GM12878 (cell line): ENCODE measurements around the gene AFAP1. TPM values are rescaled to one million over a fixed set of nuclear protein-coding genes. Genes with fewer than 3 reads are reported as not detected.

ENCODE experiments used
- ATAC-seq: fragments of 200-7000 bp; cut with Tn5 transposase; 3 replicates; pipeline ENCODE4 v1.9.1; 2020; ENCODE audit warnings: mild to moderate bottlenecking, moderate library complexity
- BruUV-seq: library from RNA; stranded (reverse); fragments of 400-500 nt; replicated peaks from 2 replicates; lab custom pipeline; 2021; lab: Mats Ljungman, UMichigan
- CTCF ChIA-PET: fragments of 300-600 bp; sonication (Branson Sonifier 250); formaldehyde crosslinking; extraction: SDS; loops from one replicate; lab custom pipeline; 2021; ENCODE audit warnings: inconsistent platforms; lab: Yijun Ruan, JAX
- POLR2A ChIA-PET: fragments of 350-600 bp; formaldehyde crosslinking; extraction: SDS; loops from one replicate; lab custom pipeline; 2021; ENCODE audit warnings: inconsistent platforms; lab: Charles Lee
- RAD21 ChIA-PET: fragments of 300-600 bp; sonication (Branson Sonifier 250); formaldehyde crosslinking; loops from one replicate; lab custom pipeline; 2023; ENCODE audit warnings: antibody characterized with exemption; ENCODE audit not compliant: unreplicated experiment; lab: Charles Lee
- SMC1A ChIA-PET: fragments of 300-600 bp; sonication (Branson Sonifier 250); formaldehyde crosslinking; loops from one replicate; lab custom pipeline; 2023; ENCODE audit not compliant: unreplicated experiment, uncharacterized antibody; lab: Charles Lee
- DNase-seq: peaks from one replicate; pipeline ENCODE4 v3.0.0-alpha.2; 2011; ENCODE audit warnings: low read depth, low spot score
- FAIRE-seq: peaks from 3 replicates; lab custom pipeline; 2011; peaks lifted over from hg19 to GRCh38; lab: Jason Lieb, UNC
- H2AFZ ChIP-seq: 2 replicates; pipeline ENCODE4 v1.6.0; 2011; ENCODE audit warnings: low read depth, low read length, control low read depth; ENCODE audit not compliant: control insufficient read depth
- H3K27ac ChIP-seq: 2 replicates; pipeline ENCODE4 v1.5.1; 2011; ENCODE audit warnings: control low read depth; ENCODE audit not compliant: control insufficient read depth, insufficient read depth
- H3K27me3 ChIP-seq, 2 experiments: replicated peaks in 1 of 2; 2 replicates each; pipeline versions ENCODE4 v1.6.0 to v1.6.1; 2011; ENCODE audit warnings: low read length in 1 of 2; ENCODE audit not compliant: control insufficient read depth in 2 of 2, insufficient read depth in 2 of 2
- H3K36me3 ChIP-seq, 2 experiments: 2 replicates each; pipeline ENCODE4 v1.5.1; 2011; ENCODE audit warnings: low read length in 1 of 2; ENCODE audit not compliant: control insufficient read depth in 2 of 2, insufficient read depth in 2 of 2
- H3K4me1 ChIP-seq: 2 replicates; pipeline ENCODE4 v1.6.1; 2011; ENCODE audit warnings: mild to moderate bottlenecking, low read length, moderate library complexity, mixed read lengths; ENCODE audit not compliant: control insufficient read depth, insufficient read depth
- H3K4me2 ChIP-seq: 2 replicates; pipeline ENCODE4 v1.6.0; 2011; ENCODE audit warnings: control low read depth; ENCODE audit not compliant: control insufficient read depth, insufficient read depth
- H3K4me3 ChIP-seq: fragments of 200-600 bp; sonication (generic); 2 replicates; pipeline ENCODE4 v1.5.1; 2016
- H3K79me2 ChIP-seq: 2 replicates; pipeline ENCODE4 v1.6.0; 2011; ENCODE audit warnings: low read length; ENCODE audit not compliant: control insufficient read depth, insufficient read depth
- H3K9ac ChIP-seq: 2 replicates; pipeline ENCODE4 v1.8.0; 2011; ENCODE audit warnings: low read length, control low read depth, mixed read lengths; ENCODE audit not compliant: control insufficient read depth, insufficient read depth
- H3K9me3 ChIP-seq: replicated peaks from 3 replicates; pipeline ENCODE4 v1.5.1; 2011; ENCODE audit warnings: mild to moderate bottlenecking, low read length; ENCODE audit not compliant: control insufficient read depth, insufficient read depth
- H4K20me1 ChIP-seq: 2 replicates; pipeline ENCODE4 v1.6.0; 2011; ENCODE audit not compliant: control insufficient read depth, insufficient read depth
- PAX8 ChIP-seq: fragments of 450-650 bp; IDR thresholded peaks from 2 replicates; pipeline ENCODE4 v1.6.1; 2017; ENCODE audit warnings: mild to moderate bottlenecking, moderate library complexity
- SUZ12 ChIP-seq: fragments of 200-600 bp; sonication (generic); IDR thresholded peaks from one replicate; pipeline ENCODE4 v1.6.1; 2018; ENCODE audit warnings: antibody characterized with exemption, mild to moderate bottlenecking; ENCODE audit not compliant: unreplicated experiment
- WRNIP1 ChIP-seq: IDR thresholded peaks from 2 replicates; pipeline ENCODE4 v1.6.1; 2011; ENCODE audit warnings: low read depth, low read length, improper control_type of control experiment, borderline replicate concordance
- WGBS: methylation state at CpG from one replicate; pipeline ENCODE4 v1.1.6; 2016; ENCODE audit warnings: low lambda C conversion rate; ENCODE audit not compliant: insufficient replicate concordance, insufficient coverage; ENCODE audit errors: missing lambda C conversion rate; 5-methylcytosine and 5-hydroxymethylcytosine counted together
- in situ Hi-C: fragments of 300-500 bp; cut with MboI; formaldehyde crosslinking; loops from 9 replicates; pipeline ENCODE4 v1.14.3; 2018; ENCODE audit warnings: mixed read lengths
- intact Hi-C: fragments of 100-400 bp; cut with micrococcal nuclease; formaldehyde crosslinking; loops from one replicate; pipeline ENCODE4 v1.14.2; 2022; ENCODE audit not compliant: unreplicated experiment
- polyA plus RNA-seq, 11 experiments: library from polyadenylated mRNA; depleted of rRNA in 4 of 11; unstranded in 6 of 11; stranded (reverse) in 5 of 11; fragments of >200 nt; fragmentation: Nextera tagmentation in 4 of 11; fragmentation: Illumina TruSeq in 1 of 11; extraction: Ambion mirVana in 4 of 11; extraction: Trizol in 1 of 11; gene quantifications; 1 replicate in 1 of 11; 2 replicates in 10 of 11; pipeline versions ENCODE4 v1.2.1 to v1.2.3, GENCODE V29; 2011 to 2016; ENCODE audit warnings: inconsistent platforms in 2 of 11, missing spikeins in 2 of 11, low read depth in 1 of 11
- total RNA-seq, 4 experiments: library from RNA; depleted of rRNA in 3 of 4; stranded (reverse); fragments of >200 nt in 3 of 4; fragmentation: Illumina TruSeq in 1 of 4; extraction: Trizol in 1 of 4; gene quantifications; 2 replicates each; pipeline versions ENCODE4 v1.2.1 to v1.2.3, GENCODE V29; 2013 to 2021
- TF ChIP-seq, protein P1 (sequence below): fragments of 450-650 bp; IDR thresholded peaks from 2 replicates; pipeline ENCODE4 v1.6.1; 2016; ENCODE audit warnings: mild to moderate bottlenecking

AFAP1 gene
- total and polyA plus RNA-seq, 10 of the 15 experiments (the other 5 are each of a cell fraction or from before 2014, with no cell fraction given), result 0.02 to 0.23 (median 0.09) TPM; not detected in 1

DNA sequence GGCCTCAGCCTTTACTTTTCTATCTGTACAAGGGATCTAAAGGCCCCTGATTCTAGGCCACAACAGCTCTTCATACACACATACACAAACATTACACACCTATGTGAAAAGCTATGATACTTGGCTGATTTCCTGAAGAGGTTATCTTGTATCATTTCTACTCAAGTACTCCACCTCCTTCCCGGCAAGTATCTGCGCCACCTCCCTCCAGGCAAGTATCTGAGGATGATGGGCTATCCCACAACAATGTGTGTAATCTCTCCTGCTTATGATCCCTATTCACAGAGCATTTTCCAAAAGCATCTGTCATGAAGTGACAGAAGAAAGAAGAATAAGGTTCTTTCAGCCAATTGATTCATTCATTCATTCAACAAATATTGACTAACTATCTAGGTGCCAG is 36.8 kb downstream of the AFAP1 start:
- SMC1A ChIA-PET, result no interaction called here
- H3K36me3 ChIP-seq, result no peaks in the 10 kb centered on the region
- no peaks in the 10 kb centered on the region for H3K27me3 ChIP-seq
- H3K9me3 ChIP-seq, result no peaks in the 10 kb centered on the region
- H3K9ac ChIP-seq, result no peak overlapping the region
- H3K79me2 ChIP-seq, result no peaks in the 10 kb centered on the region
- in situ Hi-C loops, result no loop called here
- CTCF ChIA-PET, result no interaction called here
- intact Hi-C loops, result no loop called here
- no peak overlapping the region for H3K4me3 ChIP-seq
- no peak overlapping the region for H2AFZ ChIP-seq
- DNase-seq (no peak), FAIRE-seq (no peak), ATAC-seq (no peak)
- POLR2A ChIA-PET, result no interaction called here
- no peak overlapping the region for H3K27ac ChIP-seq
- RAD21 ChIA-PET, result no interaction called here
- no peak overlapping the region for H3K4me2 ChIP-seq
- H4K20me1 ChIP-seq, result no peaks in the 10 kb centered on the region
- BruUV-seq, result no TSS peak
- H3K4me1 ChIP-seq, result no peaks in the 10 kb centered on the region
- TF ChIP-seq SUZ12, result no peak
- 56% methylated on average over 2 of the region's 2 CpGs for WGBS

DNA sequence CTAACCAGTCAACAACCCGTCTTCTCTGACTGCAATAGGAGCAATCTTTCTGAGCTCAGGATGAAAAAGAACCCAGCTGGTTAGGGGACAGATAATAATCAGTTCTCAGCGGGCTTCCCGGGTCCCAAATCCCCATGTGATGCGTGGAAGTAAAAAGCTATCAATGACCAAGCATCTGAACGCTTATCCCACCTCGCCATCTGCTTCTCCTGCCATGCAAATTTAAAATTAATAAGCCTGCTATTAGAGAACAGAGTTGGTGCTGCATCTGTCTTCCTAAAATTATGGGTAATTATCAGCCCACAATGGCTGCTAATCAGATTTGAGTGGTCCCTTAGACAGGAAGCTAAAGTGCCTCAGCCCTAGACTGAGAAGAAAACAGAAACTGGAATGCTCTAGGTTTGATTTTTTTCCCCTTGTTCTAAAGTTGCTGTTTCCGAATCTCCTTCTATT is 37.5 kb downstream of the AFAP1 start:
- no peaks in the 10 kb centered on the region for H3K4me1 ChIP-seq
- 36% methylated on average over 7 of the region's 7 CpGs for whole genome bisulfite sequencing
- H3K79me2 ChIP-seq, result no peaks in the 10 kb centered on the region
- no peak overlapping the region for H3K4me2 ChIP-seq
- H3K4me3 ChIP-seq, result no peak overlapping the region
- no peaks in the 10 kb centered on the region for H3K36me3 ChIP-seq
- no peak overlapping the region for H3K27ac ChIP-seq
- CTCF ChIA-PET, result no interaction called here
- TF ChIP-seq WRNIP1 (no peak), PAX8 (no peak)
- TF ChIP-seq, protein P1, sequence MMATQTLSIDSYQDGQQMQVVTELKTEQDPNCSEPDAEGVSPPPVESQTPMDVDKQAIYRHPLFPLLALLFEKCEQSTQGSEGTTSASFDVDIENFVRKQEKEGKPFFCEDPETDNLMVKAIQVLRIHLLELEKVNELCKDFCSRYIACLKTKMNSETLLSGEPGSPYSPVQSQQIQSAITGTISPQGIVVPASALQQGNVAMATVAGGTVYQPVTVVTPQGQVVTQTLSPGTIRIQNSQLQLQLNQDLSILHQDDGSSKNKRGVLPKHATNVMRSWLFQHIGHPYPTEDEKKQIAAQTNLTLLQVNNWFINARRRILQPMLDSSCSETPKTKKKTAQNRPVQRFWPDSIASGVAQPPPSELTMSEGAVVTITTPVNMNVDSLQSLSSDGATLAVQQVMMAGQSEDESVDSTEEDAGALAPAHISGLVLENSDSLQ, result no peak
- RAD21 ChIA-PET, result no interaction called here
- SMC1A ChIA-PET, result no interaction called here
- intact Hi-C loops, result no loop called here
- H4K20me1 ChIP-seq, result no peaks in the 10 kb centered on the region
- no peak for ATAC-seq
- H3K9me3 ChIP-seq, result no peaks in the 10 kb centered on the region
- H2AFZ ChIP-seq, result no peak overlapping the region
- in situ Hi-C loops, result no loop called here
- BruUV-seq, result no TSS peak
- FAIRE-seq, result no peak
- H3K27me3 ChIP-seq, result no peaks in the 10 kb centered on the region; a peak in 1 of 4 replicates
- POLR2A ChIA-PET, result no interaction called here
- DNase-seq, result no peak
- H3K9ac ChIP-seq, result no peak overlapping the region
